CD4-positive, alpha-beta memory T cell (primary cell): ENCODE measurements around the gene CHSY1. TPM values are rescaled to one million over a fixed set of nuclear protein-coding genes. Genes with fewer than 3 reads are reported as not detected.

Experiments
- CTCF ChIA-PET: fragments of 350-600 bp; sonication (Branson Sonifier 250); formaldehyde crosslinking; loops from one replicate; lab custom pipeline; 2021; ENCODE audit warnings: inconsistent platforms; ENCODE audit not compliant: partially characterized antibody; lab: Charles Lee
- POLR2A ChIA-PET: fragments of 350-600 bp; sonication (Branson Sonifier 250); formaldehyde crosslinking; loops from one replicate; lab custom pipeline; 2021; ENCODE audit not compliant: partially characterized antibody; lab: Charles Lee
- DNase-seq, 5 donors: peaks; one replicate each; pipeline versions ENCODE4 v3.0.0 to v3.0.0-alpha.2; 2020 to 2022; ENCODE audit warnings: mixed read lengths in 1 of 5
- H3K27ac ChIP-seq: one replicate; pipeline ENCODE4 v1.7.0; 2013; ENCODE audit warnings: low read depth, low read length
- H3K27me3 ChIP-seq: 2 replicates; pipeline ENCODE4 v1.7.0; 2013; ENCODE audit warnings: mild to moderate bottlenecking, low read length, moderate library complexity; ENCODE audit not compliant: insufficient read depth
- H3K36me3 ChIP-seq: 2 replicates; pipeline ENCODE4 v1.7.0; 2013; ENCODE audit warnings: mild to moderate bottlenecking, low read length, moderate library complexity; ENCODE audit not compliant: insufficient read depth
- H3K4me1 ChIP-seq: 2 replicates; pipeline ENCODE4 v1.7.0; 2013; ENCODE audit warnings: mild to moderate bottlenecking, low read length, moderate library complexity; ENCODE audit not compliant: insufficient read depth
- H3K4me3 ChIP-seq, 2 donors: one replicate each; pipeline ENCODE4 v1.7.0; 2013; ENCODE audit warnings: low read length in 2 of 2, mild to moderate bottlenecking in 1 of 2
- H3K9me3 ChIP-seq, 2 donors: one replicate each; pipeline ENCODE4 v1.7.0; 2013; ENCODE audit warnings: low read length in 2 of 2, control low read depth in 1 of 2; ENCODE audit not compliant: control insufficient read depth in 1 of 2
- H3K27ac Mint-ChIP-seq, 7 donors: one replicate each; pipeline ENCODE4 v1.8.0; 2020 to 2021; ENCODE audit warnings: mixed read lengths in 7 of 7, mild to moderate bottlenecking in 6 of 7, inconsistent platforms in 3 of 7, moderate library complexity in 3 of 7
- H3K27me3 Mint-ChIP-seq, 2 donors: one replicate each; pipeline ENCODE4 v1.8.0; 2020 to 2021; ENCODE audit warnings: mixed read lengths in 2 of 2
- H3K36me3 Mint-ChIP-seq, 2 donors: one replicate each; pipeline ENCODE4 v1.8.0; 2020 to 2021; ENCODE audit warnings: mixed read lengths in 2 of 2, inconsistent platforms in 1 of 2, mild to moderate bottlenecking in 1 of 2
- H3K4me1 Mint-ChIP-seq, 4 donors: one replicate each; pipeline ENCODE4 v1.8.0; 2020 to 2021; ENCODE audit warnings: mixed read lengths in 4 of 4, mild to moderate bottlenecking in 1 of 4
- H3K4me3 Mint-ChIP-seq, 8 donors: one replicate each; pipeline ENCODE4 v1.8.0; 2020 to 2021; ENCODE audit warnings: mixed read lengths in 8 of 8, mild to moderate bottlenecking in 7 of 8, moderate library complexity in 6 of 8, inconsistent platforms in 3 of 8
- H3K9me3 Mint-ChIP-seq, 8 donors: one replicate each; pipeline ENCODE4 v1.8.0; 2020 to 2021; ENCODE audit warnings: mixed read lengths in 8 of 8, mild to moderate bottlenecking in 5 of 8, inconsistent platforms in 3 of 8, moderate library complexity in 1 of 8
- intact Hi-C: fragments of 100-400 bp; cut with micrococcal nuclease; formaldehyde crosslinking; loops from one replicate; pipeline ENCODE4 v1.15.1; 2023
- polyA plus RNA-seq, 2 donors: library from polyadenylated mRNA; unstranded; fragments of 300-500 nt; fragmentation: Illumina TruSeq; gene quantifications; one replicate each; pipeline ENCODE4 v1.2.3, GENCODE V29; 2021
- total RNA-seq, 2 experiments: library from RNA; stranded (reverse); gene quantifications; one replicate each; pipeline ENCODE4 v1.2.3, GENCODE V29; 2021

The CHSY1 gene
- total and polyA plus RNA-seq, 4 experiments from 2014 or later, result 0.64 to 11.9 (median 6.9) TPM

DNA sequence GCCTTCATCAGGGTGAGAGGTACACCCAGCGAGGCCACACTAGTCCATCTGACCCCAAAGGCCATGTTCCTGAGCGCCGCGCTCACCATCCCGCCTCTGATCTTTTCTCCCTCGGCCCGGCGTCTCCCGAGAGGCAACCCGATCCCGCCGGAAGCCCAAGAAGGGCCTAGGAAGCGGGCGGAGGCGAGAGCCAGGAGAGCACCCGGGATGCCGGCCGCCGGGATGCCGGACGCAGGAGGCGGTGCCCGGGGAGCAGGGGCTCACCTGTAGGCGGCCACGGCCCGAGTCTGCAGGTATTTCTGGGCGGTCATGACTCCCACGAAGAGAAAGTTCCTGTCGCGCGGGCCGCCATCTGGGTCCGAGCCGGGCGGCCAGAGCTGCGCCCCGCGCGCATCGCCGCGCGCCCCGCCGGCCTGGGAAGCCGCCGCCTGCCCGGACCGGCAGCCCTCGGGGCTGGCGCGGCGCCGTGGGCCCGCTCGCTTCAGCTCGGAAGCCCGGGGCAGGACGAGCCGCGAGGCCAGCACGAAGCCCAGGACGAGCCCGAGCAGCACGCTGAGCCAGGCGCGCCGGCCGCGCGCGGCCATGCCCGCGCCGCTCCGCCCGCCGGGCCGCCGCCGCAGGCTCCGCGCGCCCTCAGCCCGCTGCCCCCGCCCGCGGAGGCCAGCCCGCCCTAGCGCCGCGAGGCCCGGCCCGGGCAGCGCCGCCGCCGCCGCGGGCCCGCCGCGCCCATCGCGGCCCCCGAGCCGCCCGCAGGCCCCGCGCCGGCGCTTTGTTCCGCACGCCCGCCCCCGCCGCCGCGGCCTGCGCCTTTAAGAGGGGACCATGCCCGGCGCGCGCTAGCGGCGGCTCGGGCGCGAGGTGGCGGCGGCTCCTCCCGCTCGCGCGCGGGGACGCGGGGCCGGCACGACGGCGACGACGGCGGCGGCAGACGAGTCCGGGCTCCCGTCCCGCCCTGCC is 697 bp downstream of the CHSY1 start:
- intact Hi-C loops, result loop anchor here (1.0 to 5.0 kb wide), 4 partner anchors 9 to 649 kb away; partner anchors contain the start of genes ASB7 and LINS1
- Mint-ChIP-seq H3K36me3 (peaks cover 0 to 13% of the 10 kb centered on the region in 2 donors), H3K9me3 (peaks cover 0 to 1% (median 0%) of the 10 kb centered on the region in 8 donors), H3K27ac (peak overlapping the region; percentile 88 to 95 (median 92)), H3K27me3 (no peaks in the 10 kb centered on the region), H3K4me1 (peaks cover 36 to 53% (median 41%) of the 10 kb centered on the region in 4 donors), H3K4me3 (peak overlapping the region; percentile 87 to 94 (median 91))
- peak in 4 of 5 donors; percentile 15 to 53 (median 20) for DNase-seq
- Histone ChIP-seq H3K9me3 (no peaks in the 10 kb centered on the region), H3K4me1 (peaks cover 49% of the 10 kb centered on the region), H3K27ac (peak overlapping the region; percentile 42), H3K4me3 (peak overlapping the region; percentile 4 to 66), H3K27me3 (no peaks in the 10 kb centered on the region), H3K36me3 (no peaks in the 10 kb centered on the region)
- ChIA-PET POLR2A (interaction anchor here (0.6 to 5.7 kb wide), 14 partner anchors 10 to 1325 kb away, joined by 3 to 64 read pairs (median 4); partner anchors contain the start of genes SNRPA1 and TM2D3), CTCF (interaction anchor here (0.9 to 2.9 kb wide), 5 partner anchors 8 to 164 kb away, joined by 4 to 12 read pairs (median 6); no protein-coding TSS in a partner anchor)

GRCh38 chr15:101250341-101250831 is 1.5 kb downstream of the CHSY1 start:
- CTCF ChIA-PET, result interaction anchor here (2.9 kb wide), 1 partner anchor 10 kb away, joined by 12 read pairs; no protein-coding TSS in a partner anchor
- peaks cover 0 to 13% of the 10 kb centered on the region in 2 donors for H3K36me3 Mint-ChIP-seq
- DNase-seq, result peak in 1 of 5 donors; percentile 6
- peak overlapping the region; percentile 87 to 94 (median 91) for H3K4me3 Mint-ChIP-seq
- H3K27ac Mint-ChIP-seq, result peak overlapping the region; percentile 88 to 94 (median 92)
- H3K4me1 Mint-ChIP-seq, result peaks cover 44 to 60% (median 49%) of the 10 kb centered on the region in 4 donors
- H3K9me3 Mint-ChIP-seq, result peaks cover 0 to 1% (median 0%) of the 10 kb centered on the region in 8 donors
- intact Hi-C loops, result loop anchor here (1.0 to 5.0 kb wide), 3 partner anchors 8 to 648 kb away; partner anchors contain the start of genes ASB7 and LINS1
- H3K27me3 ChIP-seq, result no peaks in the 10 kb centered on the region
- no peaks in the 10 kb centered on the region for H3K9me3 ChIP-seq
- H3K27ac ChIP-seq, result peak overlapping the region; percentile 28
- POLR2A ChIA-PET, result interaction anchor here (1.2 to 5.7 kb wide), 5 partner anchors 9 to 402 kb away, joined by 3 to 64 read pairs (median 8); partner anchors contain the start of genes SNRPA1 and TM2D3
- H3K36me3 ChIP-seq, result no peaks in the 10 kb centered on the region
- H3K4me1 ChIP-seq, result peaks cover 57% of the 10 kb centered on the region
- peak overlapping the region; percentile 4 to 53 for H3K4me3 ChIP-seq
- no peaks in the 10 kb centered on the region for H3K27me3 Mint-ChIP-seq

DNA sequence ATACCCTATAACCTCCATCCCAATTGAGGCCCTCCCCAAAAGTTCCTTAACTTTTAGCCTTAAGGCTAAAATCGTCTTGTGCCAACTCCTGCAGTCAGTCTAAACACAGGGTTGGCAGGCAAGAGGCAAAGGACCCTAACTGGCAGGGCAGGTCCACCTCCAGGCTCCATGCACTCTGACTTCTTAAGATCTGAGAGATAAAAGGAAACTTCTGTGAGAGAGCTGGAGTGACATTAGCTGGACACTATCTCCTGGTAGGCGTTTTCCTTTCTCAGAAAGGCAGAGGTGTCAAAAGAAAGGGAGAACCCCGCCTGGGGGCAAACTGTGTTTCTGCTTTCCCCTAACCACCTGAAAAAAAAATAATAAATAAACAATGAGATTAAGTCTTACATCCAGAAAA is 3.6 kb downstream of the CHSY1 start:
- H3K27me3 ChIP-seq, result no peaks in the 10 kb centered on the region
- no peak for DNase-seq
- Mint-ChIP-seq H3K36me3 (peaks cover 0 to 13% of the 10 kb centered on the region in 2 donors), H3K27me3 (no peaks in the 10 kb centered on the region), H3K9me3 (peaks cover 0 to under 1% (median 0%) of the 10 kb centered on the region in 8 donors), H3K4me3 (peak overlapping the region in 3 of 8 donors; percentile 20 to 68 (median 49)), H3K27ac (peak overlapping the region in 6 of 7 donors; percentile 37 to 89 (median 74)), H3K4me1 (peaks cover 63 to 81% (median 69%) of the 10 kb centered on the region in 4 donors)
- intact Hi-C loops, result no loop called here
- no peaks in the 10 kb centered on the region for H3K9me3 ChIP-seq
- no peak overlapping the region for H3K4me3 ChIP-seq
- H3K4me1 ChIP-seq, result peaks cover 78% of the 10 kb centered on the region
- CTCF ChIA-PET, result interaction anchor here (1.0 to 2.0 kb wide), 4 partner anchors 9 to 40 kb away, joined by 3 to 7 read pairs (median 4); no protein-coding TSS in a partner anchor
- H3K27ac ChIP-seq, result no peak overlapping the region
- POLR2A ChIA-PET, result no interaction called here
- H3K36me3 ChIP-seq, result no peaks in the 10 kb centered on the region

DNA sequence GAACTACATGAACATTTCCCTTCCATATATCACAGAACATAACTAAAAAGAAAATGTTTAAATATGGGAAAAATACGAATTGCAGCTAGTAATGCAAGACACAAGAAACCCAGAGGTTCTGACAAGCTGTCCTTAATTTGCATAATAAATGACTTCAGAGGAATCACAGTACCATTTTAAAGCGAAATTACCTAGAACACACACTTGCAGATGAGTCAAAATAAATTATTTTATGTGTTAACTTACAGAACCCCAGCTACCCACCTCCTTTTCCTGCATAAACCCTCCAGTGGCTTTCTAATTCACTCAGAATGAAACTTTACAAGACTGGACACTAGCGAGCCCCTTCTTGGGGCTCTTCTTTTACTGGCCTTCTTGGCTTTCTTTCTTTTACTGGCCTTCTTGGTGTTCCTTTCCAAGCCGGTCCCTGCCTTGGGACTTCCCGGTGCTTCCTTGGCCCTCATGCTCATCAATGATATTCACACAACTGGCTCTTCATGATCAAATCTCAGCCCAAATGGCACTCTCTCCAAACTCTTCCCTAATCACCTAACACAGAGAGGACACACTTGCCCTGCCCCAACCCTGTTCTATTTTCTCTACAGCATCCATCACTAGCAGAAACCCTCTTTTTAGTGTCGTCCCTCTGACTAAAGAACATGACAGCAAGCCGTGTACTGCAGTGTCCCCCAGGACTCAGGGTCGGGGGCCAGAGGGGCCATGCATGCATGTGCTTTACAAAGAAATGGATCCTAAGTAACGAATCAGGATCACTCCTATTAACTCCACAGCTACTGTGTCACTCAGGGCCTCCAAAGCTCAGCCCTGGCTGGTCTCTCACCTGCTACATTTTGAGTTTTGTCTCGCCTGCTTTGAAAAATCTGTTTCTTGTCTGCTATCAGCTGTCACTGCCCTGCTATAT is 4.8 kb downstream of the CHSY1 start:
- Mint-ChIP-seq H3K4me1 (peaks cover 68 to 84% (median 73%) of the 10 kb centered on the region in 4 donors), H3K4me3 (peak overlapping the region in 6 of 8 donors; percentile 3 to 68 (median 16)), H3K27me3 (no peaks in the 10 kb centered on the region), H3K27ac (peak overlapping the region; percentile 24 to 89 (median 75)), H3K36me3 (peaks cover 0 to 8% of the 10 kb centered on the region in 2 donors), H3K9me3 (no peaks in the 10 kb centered on the region)
- Histone ChIP-seq H3K4me3 (no peak overlapping the region), H3K4me1 (peaks cover 80% of the 10 kb centered on the region), H3K36me3 (no peaks in the 10 kb centered on the region), H3K27me3 (no peaks in the 10 kb centered on the region), H3K27ac (no peak overlapping the region), H3K9me3 (no peaks in the 10 kb centered on the region)
- intact Hi-C loops, result no loop called here
- ChIA-PET POLR2A (no interaction called here), CTCF (interaction anchor here (1.0 to 6.1 kb wide), 5 partner anchors 9 to 239 kb away, joined by 3 to 33 read pairs (median 7); no protein-coding TSS in a partner anchor)
- DNase-seq, result no peak

GRCh38 chr15:101246391-101246790 is 5.5 kb downstream of the CHSY1 start:
- Mint-ChIP-seq H3K27ac (peak overlapping the region in 5 of 7 donors; percentile 24 to 89 (median 51)), H3K9me3 (no peaks in the 10 kb centered on the region), H3K27me3 (no peaks in the 10 kb centered on the region), H3K36me3 (peaks cover 0 to 8% of the 10 kb centered on the region in 2 donors), H3K4me3 (peak overlapping the region in 7 of 8 donors; percentile 7 to 62 (median 27)), H3K4me1 (peaks cover 73 to 90% (median 79%) of the 10 kb centered on the region in 4 donors)
- H3K9me3 ChIP-seq, result no peaks in the 10 kb centered on the region
- ChIA-PET POLR2A (no interaction called here), CTCF (interaction anchor here (1.0 to 6.1 kb wide), 5 partner anchors 9 to 896 kb away, joined by 3 to 33 read pairs (median 5); no protein-coding TSS in a partner anchor)
- H3K36me3 ChIP-seq, result no peaks in the 10 kb centered on the region
- H3K4me1 ChIP-seq, result peaks cover 87% of the 10 kb centered on the region
- H3K4me3 ChIP-seq, result no peak overlapping the region
- no peak for DNase-seq
- intact Hi-C loops, result no loop called here
- no peak overlapping the region for H3K27ac ChIP-seq
- no peaks in the 10 kb centered on the region for H3K27me3 ChIP-seq
